Head of caudate nucleus (tissue), 42 donors: ENCODE data around the gene MSH5.

Experiments used
- DNase-seq, 42 donors: peaks; one replicate each; pipeline versions ENCODE4 v3.0.0 to v3.0.0-alpha.2; 2020 to 2021; ENCODE audit warnings: mixed read lengths in 7 of 42
- intact Hi-C: fragments of 100-400 bp; cut with DNase I; formaldehyde crosslinking; loops from one replicate; pipeline ENCODE4 v1.15.0; 2022

Gene MSH5

GRCh38 chr6:31768363-31769257 lies 28.8 kb downstream of the MSH5 start:
- peak in 2 of 42 donors; percentile 16 to 51 for DNase-seq
- intact Hi-C loops, result no loop called here

GRCh38 chr6:31769684-31770371 lies 30.0 kb downstream of the MSH5 start:
- intact Hi-C loops, result no loop called here
- peak in 30 of 42 donors; percentile 21 to 73 (median 40) for DNase-seq

- intact Hi-C loops, result no loop called here
- DNase-seq, result no peak
These were observed 31.1 kb downstream of the MSH5 start for GRCh38 chr6:31770860-31771259.

DNA sequence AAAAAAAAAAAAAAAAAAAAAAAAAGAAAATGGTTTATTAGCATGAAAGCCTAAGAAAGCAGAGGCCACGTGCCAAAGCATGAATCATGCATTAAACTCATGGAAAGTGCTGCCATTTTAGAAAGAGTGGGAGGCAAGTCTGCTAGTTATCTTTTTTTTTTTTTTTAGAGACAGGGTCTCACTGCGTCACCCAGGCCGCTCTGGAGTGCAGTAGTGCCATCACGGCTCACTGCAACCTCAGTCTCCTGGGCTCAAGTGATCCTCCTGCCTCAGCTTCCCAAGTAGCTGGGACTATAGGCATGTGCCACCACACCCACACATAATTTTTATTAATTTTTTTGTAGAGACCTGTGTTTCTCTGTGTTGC lies 32.2 kb downstream of the MSH5 start:
- intact Hi-C loops, result no loop called here
- peak in 16 of 42 donors; percentile 18 to 64 (median 40) for DNase-seq

DNA sequence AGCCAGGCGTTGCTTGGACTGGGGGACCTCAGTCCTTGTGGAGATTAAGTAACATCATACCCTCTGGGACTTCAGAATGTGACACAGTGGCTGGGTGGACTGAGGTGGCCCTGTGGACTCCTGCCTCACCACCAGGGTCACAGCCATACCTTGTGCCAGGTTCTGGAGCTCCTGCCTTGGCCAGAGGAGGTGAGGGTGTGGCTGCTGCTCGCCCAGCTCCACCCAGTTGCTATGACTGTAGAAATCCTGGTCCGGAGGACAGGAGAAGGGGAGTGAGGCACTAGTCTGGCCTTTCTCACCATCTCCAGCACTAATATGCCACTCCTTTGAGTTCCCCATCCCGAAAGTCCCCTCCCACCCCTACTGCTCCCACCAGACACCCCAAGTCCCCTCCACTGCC lies 35.4 kb downstream of the MSH5 start:
- no peak for DNase-seq
- intact Hi-C loops, result no loop called here

DNA sequence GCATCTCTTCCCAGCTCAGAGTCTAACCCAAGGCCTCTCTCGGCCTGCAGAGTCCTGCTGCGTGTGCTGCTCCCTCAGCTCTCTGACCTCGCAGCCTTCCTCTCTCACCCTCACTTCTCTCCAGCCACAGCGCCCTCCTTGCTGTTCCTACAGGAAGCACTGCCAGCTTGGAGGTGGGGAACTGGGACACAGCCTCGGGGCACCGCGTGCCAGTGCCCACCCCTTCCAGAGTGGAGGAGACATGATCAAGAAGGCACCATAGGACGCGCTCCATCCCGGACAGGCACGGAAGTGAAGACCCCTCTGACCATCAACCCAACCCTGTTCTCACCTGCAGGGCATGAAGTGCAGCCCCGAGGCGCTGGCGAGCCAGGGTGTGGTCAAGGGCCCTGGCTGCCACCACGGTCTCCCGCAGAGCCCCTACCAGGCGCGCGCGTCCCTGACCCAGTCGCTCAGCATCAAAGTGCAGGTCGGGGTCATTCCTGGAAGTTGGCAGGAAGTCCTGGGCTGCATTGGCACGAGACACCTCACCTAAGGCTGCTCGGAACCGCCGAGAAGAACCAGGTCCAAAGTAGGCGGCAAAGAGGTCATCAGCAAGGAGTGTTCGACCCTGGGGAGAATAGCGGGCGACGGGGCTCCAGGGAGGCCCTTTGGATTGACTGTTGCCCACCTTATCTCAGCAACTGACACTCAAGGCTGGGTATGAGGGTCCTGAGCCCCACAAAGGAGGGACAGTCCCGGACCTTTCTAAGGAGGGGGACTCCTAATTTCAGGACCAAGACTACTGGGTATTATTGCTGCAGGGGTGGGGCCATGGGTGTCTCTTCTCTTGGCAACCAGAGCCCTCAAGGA lies 36.1 kb downstream of the MSH5 start:
- intact Hi-C loops, result no loop called here
- no peak for DNase-seq

- DNase-seq, result peak in 29 of 42 donors; percentile 18 to 73 (median 49)
- intact Hi-C loops, result no loop called here
These were observed 36.7 kb downstream of the MSH5 start for GRCh38 chr6:31776485-31776988.

DNA sequence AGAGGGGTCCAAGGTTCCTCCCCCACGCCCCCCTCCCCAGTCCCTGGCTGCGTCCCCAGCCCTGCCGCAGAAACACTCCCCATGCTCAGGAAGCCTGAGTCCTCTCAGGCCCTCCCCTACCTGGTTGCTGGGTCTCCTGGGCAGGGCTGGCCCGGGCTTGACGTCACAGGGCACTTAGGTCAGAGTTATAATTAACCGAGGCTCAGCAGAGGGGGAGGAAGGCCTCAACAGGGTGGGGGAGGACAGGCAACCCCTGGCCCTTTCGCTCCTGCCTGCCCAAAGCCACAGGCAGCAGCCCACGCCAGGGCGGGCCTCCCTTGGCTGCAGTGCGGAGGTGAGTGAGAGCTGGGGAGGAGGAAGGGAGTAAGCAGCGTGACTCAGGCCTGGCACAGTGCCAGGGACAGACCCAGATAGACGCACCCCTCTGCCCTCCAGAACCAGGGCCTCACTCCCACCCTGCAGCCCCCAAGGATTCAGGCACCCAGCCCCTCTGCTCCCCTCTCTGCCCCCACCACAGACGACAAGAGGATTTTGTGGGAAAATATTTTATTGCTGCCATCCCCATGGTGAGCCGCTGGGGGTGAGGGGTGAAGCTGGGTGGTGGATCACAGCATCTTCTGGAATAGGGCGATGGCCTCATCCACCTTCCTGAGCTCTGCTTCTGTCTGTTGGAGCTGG lies 37.3 kb downstream of the MSH5 start, which contains the start of gene VWA7:
TSS of gene VWA7 (minus strand) at position 340 of the 678 bp plus-strand sequence. CDS start 549 bp downstream, outside the sequence.
- intact Hi-C loops, result no loop called here
- DNase-seq, result peak; percentile 44 to 90 (median 71)

GRCh38 chr6:31777667-31778050 lies 37.9 kb downstream of the MSH5 start:
- intact Hi-C loops, result no loop called here
- no peak for DNase-seq

DNA sequence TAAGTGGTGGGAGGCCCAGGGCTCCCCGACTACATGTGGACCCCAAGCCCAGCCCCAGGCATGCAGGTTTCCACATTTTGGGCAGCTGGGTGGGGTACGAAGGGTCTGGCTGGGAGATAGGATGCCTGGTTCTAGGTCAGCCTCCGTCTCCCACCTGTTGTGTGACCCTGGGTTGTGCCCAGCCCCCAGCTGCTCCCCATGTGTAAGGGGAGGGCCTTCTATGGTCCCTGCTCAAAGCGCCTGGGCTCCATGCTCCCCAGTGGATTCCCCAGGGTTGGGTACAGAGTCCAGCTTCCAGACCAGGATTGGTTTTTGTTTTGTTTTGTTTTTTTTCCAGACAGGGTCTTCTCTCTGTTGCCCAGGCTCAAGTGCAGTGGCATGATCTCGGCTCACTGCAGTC lies 38.4 kb downstream of the MSH5 start:
- no peak for DNase-seq

DNA sequence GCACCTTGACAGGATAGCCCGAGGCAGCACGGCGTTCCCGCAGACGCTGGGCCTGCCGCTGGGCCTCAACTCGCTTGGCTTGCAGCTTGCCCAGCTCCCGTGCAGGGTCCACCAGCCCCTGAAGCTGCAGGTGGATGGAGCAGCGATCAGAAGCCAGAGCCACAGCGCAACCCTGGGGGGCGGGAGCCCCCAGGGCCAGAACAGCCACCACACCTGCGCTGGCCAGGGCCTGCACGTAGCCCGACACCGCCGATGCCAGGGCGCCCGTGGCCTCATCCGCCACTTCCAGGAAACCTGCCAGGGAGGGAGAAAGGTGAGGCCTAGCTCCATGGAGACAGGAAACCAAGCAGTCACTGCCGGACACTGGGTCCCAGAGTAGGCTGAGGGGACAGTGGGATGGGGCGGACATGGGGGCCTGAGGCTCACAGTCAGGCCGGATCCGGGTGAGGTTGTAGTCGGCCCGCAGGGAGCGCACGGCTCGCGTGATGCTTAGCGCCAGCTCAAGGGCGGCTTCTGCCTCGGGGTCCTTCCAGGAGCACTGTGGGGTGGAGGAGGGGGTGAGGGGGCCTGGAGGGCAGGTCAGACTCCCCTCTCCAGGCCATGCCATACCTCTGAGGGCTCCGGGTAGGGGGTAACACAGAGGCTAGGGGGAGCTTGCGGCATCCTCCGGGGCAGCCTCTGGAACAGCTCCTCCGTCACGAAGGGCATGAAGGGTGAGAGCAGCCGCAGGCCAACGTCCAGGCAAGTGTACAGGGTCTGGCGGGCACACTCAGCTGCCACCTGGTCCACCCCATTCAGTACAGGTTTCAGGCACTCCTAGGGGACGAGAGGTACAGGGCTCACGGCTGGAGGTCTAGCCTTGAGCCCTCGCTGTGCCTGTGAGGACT lies 39.4 kb downstream of the MSH5 start:
- DNase-seq, result no peak

More for the DNA sequence above, 38.4 kb downstream of the MSH5 start:
- intact Hi-C loops, result no loop called here

GRCh38 chr6:31779908-31780307 lies 40.1 kb downstream of the MSH5 start:
- intact Hi-C loops, result no loop called here
- no peak for DNase-seq

More for the DNA sequence above, 39.4 kb downstream of the MSH5 start:
- intact Hi-C loops, result no loop called here

GRCh38 chr6:31780507-31781243 lies 40.9 kb downstream of the MSH5 start:
- intact Hi-C loops, result no loop called here
- no peak for DNase-seq

DNA sequence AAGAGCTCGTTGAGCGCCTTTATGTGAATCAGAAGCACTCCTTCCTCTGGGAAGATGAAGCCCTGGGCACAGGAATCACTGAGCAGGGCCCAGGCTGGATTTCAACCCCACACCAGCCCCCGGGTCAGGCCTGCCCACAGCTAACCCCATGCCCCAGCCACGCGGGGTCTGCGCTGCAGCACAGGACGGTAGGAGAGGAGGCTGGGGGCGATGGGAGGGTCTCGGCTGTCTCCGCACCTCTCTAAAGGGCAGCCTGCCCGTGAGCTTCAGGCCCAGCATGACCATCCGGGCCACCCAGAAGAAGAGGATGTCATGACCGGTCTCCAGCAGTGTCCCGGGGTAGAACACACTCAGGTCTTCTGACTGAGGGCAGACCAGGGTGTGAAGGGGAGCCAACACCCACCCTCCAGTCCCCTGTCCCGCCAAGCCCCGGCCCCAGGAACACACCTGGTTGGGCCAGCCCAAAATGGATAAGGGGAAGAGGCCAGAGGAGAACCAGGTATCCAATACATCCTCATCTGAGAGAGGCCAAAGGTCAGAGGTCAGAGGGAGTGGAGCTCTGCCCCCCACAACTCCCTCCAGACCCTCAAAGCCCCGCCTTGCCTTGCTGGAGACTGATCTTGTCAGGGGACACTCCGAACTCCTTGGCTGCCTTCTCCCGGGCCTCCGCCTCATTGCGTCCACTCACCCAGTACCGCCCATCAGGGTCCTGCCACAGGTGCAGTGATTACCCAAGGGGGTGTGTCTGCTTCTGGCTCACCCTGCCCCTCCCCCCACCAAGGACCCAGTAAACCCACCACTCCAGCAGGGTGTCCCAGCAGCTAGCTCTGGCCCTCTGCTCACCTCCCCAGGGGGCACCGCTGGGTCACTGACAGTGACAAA lies 41.7 kb downstream of the MSH5 start:
- intact Hi-C loops, result no loop called here
- DNase-seq, result no peak

GRCh38 chr6:31782126-31782855 lies 42.5 kb downstream of the MSH5 start:
- DNase-seq, result no peak
- intact Hi-C loops, result no loop called here
